HCT116 (cell line): Measurements from ENCODE around the gene CHRNA9. TPM values are rescaled to one million over a fixed set of nuclear protein-coding genes. Genes with fewer than 3 reads are reported as not detected.

Experiments
- ATAC-seq: fragments of 200-7000 bp; cut with Tn5 transposase; 2 replicates; pipeline ENCODE4 v1.9.1; 2020; ENCODE audit warnings: mild to moderate bottlenecking, moderate library complexity
- BruUV-seq: library from RNA; stranded (reverse); fragments of 400-500 nt; replicated peaks from 2 replicates; lab custom pipeline; 2021; lab: Mats Ljungman, UMichigan
- CTCF ChIA-PET: fragments of 300-600 bp; sonication (Branson Sonifier 250); formaldehyde crosslinking; loops from one replicate; lab custom pipeline; 2021; ENCODE audit warnings: antibody characterized with exemption; lab: Charles Lee
- POLR2A ChIA-PET: fragments of 300-600, 350-600 bp; sonication (Branson Sonifier 250); formaldehyde crosslinking; loops from one replicate; lab custom pipeline; 2021; ENCODE audit warnings: antibody characterized with exemption; lab: Charles Lee
- RAD21 ChIA-PET, 2 experiments: fragments of 300-600 bp; sonication (Branson Sonifier 250); formaldehyde crosslinking; loops; one replicate each; lab custom pipeline; 2023; ENCODE audit warnings: low total read pairs in 2 of 2; ENCODE audit not compliant: uncharacterized antibody in 2 of 2, unreplicated experiment in 2 of 2, low non-redundant PET in 1 of 2; lab: Charles Lee
- DNase-seq: peaks from one replicate; pipeline ENCODE4 v3.0.0-alpha.2; 2010; ENCODE audit warnings: low read depth, low spot score
- H2AFZ ChIP-seq: fragments of 200-600 bp; shearing (Covaris generic), sonication (generic); 2 replicates; pipeline ENCODE4 v1.6.1; 2017; ENCODE audit warnings: low read depth, mixed run types, mixed read lengths, antibody characterized with exemption, low read length; ENCODE audit not compliant: poor library complexity, severe bottlenecking
- H3K27ac ChIP-seq: 2 replicates; pipeline ENCODE4 v1.5.1; 2012; ENCODE audit warnings: low read depth, low read length
- H3K27me3 ChIP-seq: fragments of 200-600 bp; sonication (generic); 2 replicates; pipeline ENCODE4 v1.6.1; 2016; ENCODE audit warnings: mixed run types, low read length, mixed read lengths; ENCODE audit not compliant: insufficient read depth
- H3K36me3 ChIP-seq, 2 experiments: fragments of 200-500 bp in 1 of 2; fragments of 200-600 bp in 1 of 2; sonication (Bioruptor generic) in 1 of 2; sonication (generic) in 1 of 2; 2 replicates each; pipeline versions ENCODE4 v1.5.1 to v1.6.1; 2014 to 2016; ENCODE audit warnings: low read length in 2 of 2, inconsistent platforms in 1 of 2, mixed read lengths in 1 of 2, mixed run types in 1 of 2; ENCODE audit not compliant: insufficient read depth in 2 of 2, control insufficient read depth in 1 of 2
- H3K4me1 ChIP-seq, 2 experiments: fragments of 200-600 bp in 1 of 2; sonication (generic) in 1 of 2; 2 replicates each; pipeline versions ENCODE4 v1.5.1 to v1.6.1; 2012 to 2017; ENCODE audit warnings: low read length in 2 of 2, inconsistent platforms in 1 of 2, mild to moderate bottlenecking in 1 of 2, mixed read lengths in 1 of 2, mixed run types in 1 of 2, moderate library complexity in 1 of 2; ENCODE audit not compliant: insufficient read depth in 2 of 2, control insufficient read depth in 1 of 2
- H3K4me2 ChIP-seq: fragments of 200-600 bp; sonication (generic); 2 replicates; pipeline ENCODE4 v1.6.1; 2017; ENCODE audit warnings: mixed run types, low read length, mixed read lengths
- H3K4me3 ChIP-seq, 2 experiments: fragments of 200-600 bp in 1 of 2; sonication (generic) in 1 of 2; replicated peaks in 1 of 2; 2 replicates each; pipeline ENCODE4 v1.5.1; 2011 to 2016; ENCODE audit warnings: low read length in 2 of 2, control low read depth in 1 of 2, low read depth in 1 of 2, mild to moderate bottlenecking in 1 of 2, mixed read lengths in 1 of 2, mixed run types in 1 of 2
- H3K79me2 ChIP-seq: fragments of 200-600 bp; sonication (generic); 2 replicates; pipeline ENCODE4 v1.6.1; 2017; ENCODE audit warnings: mild to moderate bottlenecking, mixed run types, low read length, moderate library complexity, mixed read lengths; ENCODE audit not compliant: insufficient read depth
- H3K9ac ChIP-seq: fragments of 200-600 bp; sonication (generic); 2 replicates; pipeline ENCODE4 v1.6.1; 2016; ENCODE audit warnings: low read length, mixed read lengths
- H3K9me2 ChIP-seq: fragments of 200-600 bp; sonication (generic), shearing (Covaris generic); 2 replicates; pipeline ENCODE4 v1.6.1; 2017; ENCODE audit warnings: mixed run types, mild to moderate bottlenecking, moderate library complexity; ENCODE audit not compliant: insufficient read depth
- H3K9me3 ChIP-seq, 2 experiments: fragments of 200-500 bp in 1 of 2; fragments of 200-600 bp in 1 of 2; sonication (Bioruptor generic) in 1 of 2; sonication (generic) in 1 of 2; 2 replicates each; pipeline ENCODE4 v1.6.1; 2014 to 2017; ENCODE audit warnings: low read length in 2 of 2, mixed read lengths in 2 of 2, inconsistent platforms in 1 of 2, low read depth in 1 of 2, mild to moderate bottlenecking in 1 of 2, mixed run types in 1 of 2, moderate library complexity in 1 of 2; ENCODE audit not compliant: control insufficient read depth in 1 of 2, insufficient read depth in 1 of 2
- H4K20me1 ChIP-seq: fragments of 200-600 bp; sonication (generic), shearing (Covaris generic); 2 replicates; pipeline ENCODE4 v1.6.1; 2017; ENCODE audit warnings: mixed run types, mild to moderate bottlenecking, moderate library complexity; ENCODE audit not compliant: insufficient read depth
- CBX3 ChIP-seq: IDR thresholded peaks from 2 replicates; pipeline ENCODE4 v1.6.1; 2012; ENCODE audit warnings: low read depth
- CEBPB ChIP-seq: IDR thresholded peaks from 2 replicates; pipeline ENCODE4 v1.6.1; 2012; ENCODE audit warnings: low read depth
- EGR1 ChIP-seq: IDR thresholded peaks from 2 replicates; pipeline ENCODE4 v1.6.1; 2012; ENCODE audit warnings: low read depth
- ELF1 ChIP-seq: IDR thresholded peaks from 2 replicates; pipeline ENCODE4 v1.6.1; 2012; ENCODE audit warnings: low read depth, borderline replicate concordance
- EZH2 ChIP-seq: fragments of 200-600 bp; sonication (generic); IDR thresholded peaks from 2 replicates; pipeline ENCODE4 v1.6.1; 2017; ENCODE audit warnings: antibody characterized with exemption, mixed run types
- FOSL1 ChIP-seq: IDR thresholded peaks from 2 replicates; pipeline ENCODE4 v1.6.1; 2012; ENCODE audit warnings: low read depth
- JUND ChIP-seq: IDR thresholded peaks from 2 replicates; pipeline ENCODE4 v1.6.1; 2012
- POLR2A ChIP-seq: IDR thresholded peaks from 2 replicates; pipeline ENCODE4 v1.7.0; 2011; ENCODE audit warnings: borderline replicate concordance; ENCODE audit not compliant: insufficient read depth, insufficient read length; ENCODE audit errors: extremely low read depth
- POLR2AphosphoS5 ChIP-seq: IDR thresholded peaks from 2 replicates; pipeline ENCODE4 v1.6.1; 2011; ENCODE audit warnings: mild to moderate bottlenecking, low read depth, low read length, moderate library complexity
- RAD21 ChIP-seq: IDR thresholded peaks from 2 replicates; pipeline ENCODE4 v1.6.1; 2012; ENCODE audit warnings: low read depth, mild to moderate bottlenecking
- SIN3A ChIP-seq: IDR thresholded peaks from 2 replicates; pipeline ENCODE4 v1.6.1; 2012; ENCODE audit warnings: low read depth
- SRF ChIP-seq: IDR thresholded peaks from 2 replicates; pipeline ENCODE4 v1.6.1; 2012; ENCODE audit warnings: low read depth
- TCF7L2 ChIP-seq: IDR thresholded peaks from 2 replicates; pipeline ENCODE4 v1.7.0; 2011; ENCODE audit warnings: borderline replicate concordance, inconsistent platforms; ENCODE audit not compliant: insufficient read depth, insufficient read length; ENCODE audit errors: extremely low read depth
- ZFX ChIP-seq: fragments of 450-650 bp; IDR thresholded peaks from 2 replicates; pipeline ENCODE4 v1.6.1; 2017
- ZNF274 ChIP-seq: fragments of 200-500 bp; sonication (Bioruptor generic); IDR thresholded peaks from 2 replicates; pipeline ENCODE4 v1.6.1; 2014; ENCODE audit warnings: mild to moderate bottlenecking, low read depth, low read length, inconsistent platforms
- intact Hi-C: fragments of 100-400 bp; cut with micrococcal nuclease; formaldehyde crosslinking; loops from 2 replicates; pipeline ENCODE4 v1.10.0; 2022
- total RNA-seq: library from RNA; stranded (reverse); gene quantifications from one replicate; pipeline ENCODE4 v1.2.1, GENCODE V29; 2021; ENCODE audit not compliant: unreplicated experiment
- TF ChIP-seq, protein P1 (sequence below): IDR thresholded peaks from 2 replicates; pipeline ENCODE4 v1.6.1; 2012
- TF ChIP-seq, protein P2 (sequence below): IDR thresholded peaks from 2 replicates; pipeline ENCODE4 v1.6.1; 2012
- TF ChIP-seq, protein P3 (sequence below), 3 experiments: fragments of 200-600 bp in 1 of 3; sonication (generic) in 1 of 3; IDR thresholded peaks in 2 of 3; conservative IDR thresholded peaks in 1 of 3; 2 replicates each; pipeline ENCODE4 v1.5.1; 2012 to 2017; ENCODE audit warnings: low read depth in 2 of 3, low read length in 2 of 3, antibody characterized with exemption in 1 of 3, borderline replicate concordance in 1 of 3, control low read depth in 1 of 3, mild to moderate bottlenecking in 1 of 3, mixed read lengths in 1 of 3, mixed run types in 1 of 3, moderate library complexity in 1 of 3; ENCODE audit not compliant: insufficient read depth in 1 of 3

Gene CHRNA9
- total RNA-seq, 1 experiment from 2014 or later: not detected

DNA sequence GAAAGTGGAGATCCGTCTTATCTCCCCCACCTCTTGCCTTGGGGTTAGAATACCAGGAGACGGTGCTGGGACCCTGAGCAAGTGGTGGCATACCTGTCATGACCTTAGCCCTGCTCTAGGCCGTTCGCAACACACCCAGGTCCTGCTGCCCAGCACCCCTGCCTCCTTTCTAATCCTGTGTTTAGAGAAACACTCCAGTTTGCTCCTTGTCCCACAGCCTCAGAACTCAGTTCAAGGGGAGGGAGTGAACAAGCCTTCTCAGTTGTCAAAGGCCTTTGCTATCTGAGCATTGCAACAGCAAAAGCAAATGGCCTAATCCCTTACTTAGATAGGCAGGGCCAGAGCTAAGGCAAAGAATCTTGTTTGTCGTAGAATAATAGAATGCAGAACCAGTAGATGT is 67.9 kb downstream of the CHRNA9 start:
- Histone ChIP-seq H3K27ac (no peak overlapping the region), H3K79me2 (no peaks in the 10 kb centered on the region), H3K36me3 (no peaks in the 10 kb centered on the region), H3K27me3 (no peaks in the 10 kb centered on the region), H2AFZ (no peak overlapping the region), H3K9me3 (no peaks in the 10 kb centered on the region), H3K4me1 (peaks cover 0 to 5% of the 10 kb centered on the region in 2 experiments; a peak in 1 of 4 replicates), H3K4me3 (no peak overlapping the region), H3K9me2 (no peaks in the 10 kb centered on the region), H4K20me1 (no peaks in the 10 kb centered on the region), H3K4me2 (no peak overlapping the region), H3K9ac (no peak overlapping the region)
- no peak for TF ChIP-seq ELF1
- no peak for TF ChIP-seq RAD21
- no peak for TF ChIP-seq TCF7L2
- TF ChIP-seq POLR2A: no peak
- TF ChIP-seq, protein P1, sequence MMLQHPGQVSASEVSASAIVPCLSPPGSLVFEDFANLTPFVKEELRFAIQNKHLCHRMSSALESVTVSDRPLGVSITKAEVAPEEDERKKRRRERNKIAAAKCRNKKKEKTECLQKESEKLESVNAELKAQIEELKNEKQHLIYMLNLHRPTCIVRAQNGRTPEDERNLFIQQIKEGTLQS: no peak
- no peak for TF ChIP-seq CBX3
- TF ChIP-seq, protein P2, sequence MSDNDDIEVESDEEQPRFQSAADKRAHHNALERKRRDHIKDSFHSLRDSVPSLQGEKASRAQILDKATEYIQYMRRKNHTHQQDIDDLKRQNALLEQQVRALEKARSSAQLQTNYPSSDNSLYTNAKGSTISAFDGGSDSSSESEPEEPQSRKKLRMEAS: no peak
- TF ChIP-seq POLR2AphosphoS5: no peak
- TF ChIP-seq EGR1: no peak
- TF ChIP-seq, protein P3, sequence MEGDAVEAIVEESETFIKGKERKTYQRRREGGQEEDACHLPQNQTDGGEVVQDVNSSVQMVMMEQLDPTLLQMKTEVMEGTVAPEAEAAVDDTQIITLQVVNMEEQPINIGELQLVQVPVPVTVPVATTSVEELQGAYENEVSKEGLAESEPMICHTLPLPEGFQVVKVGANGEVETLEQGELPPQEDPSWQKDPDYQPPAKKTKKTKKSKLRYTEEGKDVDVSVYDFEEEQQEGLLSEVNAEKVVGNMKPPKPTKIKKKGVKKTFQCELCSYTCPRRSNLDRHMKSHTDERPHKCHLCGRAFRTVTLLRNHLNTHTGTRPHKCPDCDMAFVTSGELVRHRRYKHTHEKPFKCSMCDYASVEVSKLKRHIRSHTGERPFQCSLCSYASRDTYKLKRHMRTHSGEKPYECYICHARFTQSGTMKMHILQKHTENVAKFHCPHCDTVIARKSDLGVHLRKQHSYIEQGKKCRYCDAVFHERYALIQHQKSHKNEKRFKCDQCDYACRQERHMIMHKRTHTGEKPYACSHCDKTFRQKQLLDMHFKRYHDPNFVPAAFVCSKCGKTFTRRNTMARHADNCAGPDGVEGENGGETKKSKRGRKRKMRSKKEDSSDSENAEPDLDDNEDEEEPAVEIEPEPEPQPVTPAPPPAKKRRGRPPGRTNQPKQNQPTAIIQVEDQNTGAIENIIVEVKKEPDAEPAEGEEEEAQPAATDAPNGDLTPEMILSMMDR (IDR thresholded peaks at IDR 0.05 in 2 of 3, conservative IDR thresholded peaks at IDR 0.05 in 1 of 3; ENCODE audit: borderline replicate concordance in 1 of 3, insufficient read depth in 1 of 3, low read depth in 2 of 3, low read length in 2 of 3): no peak
- no peak for TF ChIP-seq JUND
- TF ChIP-seq ZNF274: no peak
- no peak for TF ChIP-seq EZH2
- TF ChIP-seq SRF: no peak
- TF ChIP-seq ZFX: no peak
- no peak for TF ChIP-seq SIN3A
- no peak for TF ChIP-seq CEBPB
- TF ChIP-seq FOSL1: no peak
- ATAC-seq: no peak
- ChIA-PET CTCF (no interaction called here), RAD21 (no interaction called here), POLR2A (no interaction called here)
- DNase-seq: no peak
- BruUV-seq: no TSS peak
- intact Hi-C loops: no loop called here

Other genes with a start within 250 kb of the CHRNA9 start
- 0.74 TPM for gene RHOH, start 138.3 kb upstream of the CHRNA9 start, total RNA-seq